HUES48 (cell line): Measurements from ENCODE around the gene COG5.

ENCODE experiments used
- H3K27ac ChIP-seq: one replicate; pipeline ENCODE4 v1.7.0; 2013; ENCODE audit warnings: low read depth, low read length, inconsistent platforms
- H3K27me3 ChIP-seq: 2 replicates; pipeline ENCODE4 v1.6.1; 2013; ENCODE audit warnings: mild to moderate bottlenecking, low read length; ENCODE audit not compliant: control insufficient read depth, insufficient read depth
- H3K36me3 ChIP-seq: 2 replicates; pipeline ENCODE4 v1.6.1; 2013; ENCODE audit warnings: low read length; ENCODE audit not compliant: control insufficient read depth, insufficient read depth
- H3K4me1 ChIP-seq: 2 replicates; pipeline ENCODE4 v1.6.1; 2013; ENCODE audit warnings: mild to moderate bottlenecking, low read length; ENCODE audit not compliant: control insufficient read depth, insufficient read depth
- H3K4me3 ChIP-seq: 2 replicates; pipeline ENCODE4 v1.5.1; 2013; ENCODE audit warnings: mild to moderate bottlenecking, low read depth, low read length
- H3K9ac ChIP-seq: 2 replicates; pipeline ENCODE4 v1.6.1; 2013; ENCODE audit warnings: mild to moderate bottlenecking, low read depth, low read length, moderate library complexity
- H3K9me3 ChIP-seq: 2 replicates; pipeline ENCODE4 v1.6.1; 2013; ENCODE audit warnings: low read length; ENCODE audit not compliant: control insufficient read depth, insufficient read depth

The COG5 gene

GRCh38 chr7:107563775-107564552 lies at the start of gene COG5, which contains the start of gene DUS4L:
Gene COG5 (minus strand): TSS chr7:107563920. CDS start chr7:107563896, 24 bp downstream.
Gene DUS4L (plus strand): TSS chr7:107563971. CDS start chr7:107567071, 3,100 bp downstream.
- Histone ChIP-seq H3K4me3 (peak within 1 kb of the TSS; percentile 100), H3K36me3 (peaks cover 10% of the 10 kb centered on the region; the same call in 1 of the 2 replicates), H3K27ac (peak within 1 kb of the TSS; percentile 95), H3K27me3 (no peaks in the 10 kb centered on the region), H3K9me3 (no peaks in the 10 kb centered on the region), H3K9ac (peak within 1 kb of the TSS; percentile 98), H3K4me1 (peaks cover 13% of the 10 kb centered on the region; the same call in 1 of the 2 replicates)

- Histone ChIP-seq H3K4me3 (no peak overlapping the region), H3K9me3 (no peaks in the 10 kb centered on the region), H3K27ac (no peak overlapping the region), H3K27me3 (no peaks in the 10 kb centered on the region), H3K9ac (no peak overlapping the region), H3K36me3 (no peaks in the 10 kb centered on the region), H3K4me1 (no peaks in the 10 kb centered on the region)
Measured at GRCh38 chr7:107613439-107613838, 49.7 kb upstream of the COG5 start.

GRCh38 chr7:107610323-107610722 lies 46.6 kb upstream of the COG5 start:
- Histone ChIP-seq H3K36me3 (no peaks in the 10 kb centered on the region), H3K4me1 (no peaks in the 10 kb centered on the region), H3K9ac (no peak overlapping the region), H3K9me3 (no peaks in the 10 kb centered on the region), H3K27me3 (no peaks in the 10 kb centered on the region), H3K27ac (no peak overlapping the region), H3K4me3 (no peak overlapping the region)

DNA sequence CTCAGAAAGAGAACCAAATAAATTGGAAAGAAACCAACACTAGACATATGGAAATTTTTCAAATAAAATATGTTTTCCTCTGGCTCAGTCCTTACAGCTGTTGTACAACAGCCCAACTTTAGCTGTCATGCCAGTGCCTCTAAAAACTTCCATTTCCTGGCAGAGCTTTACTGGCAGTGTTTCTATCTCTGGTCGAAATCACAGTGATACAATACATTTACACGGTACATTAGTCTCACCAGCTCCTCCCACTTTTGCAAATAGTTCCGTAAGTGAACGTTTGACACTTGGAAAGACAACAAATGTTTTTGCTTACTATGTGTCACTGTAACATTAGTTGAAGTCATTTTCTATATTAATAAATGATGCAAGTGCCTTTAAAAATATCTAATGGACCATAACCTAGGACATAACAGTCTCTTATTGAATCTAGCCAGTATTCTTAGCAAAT lies 46.1 kb upstream of the COG5 start:
- H3K27me3 ChIP-seq, result no peaks in the 10 kb centered on the region
- H3K9ac ChIP-seq, result no peak overlapping the region
- H3K4me1 ChIP-seq, result no peaks in the 10 kb centered on the region
- H3K27ac ChIP-seq, result no peak overlapping the region
- H3K36me3 ChIP-seq, result no peaks in the 10 kb centered on the region
- H3K4me3 ChIP-seq, result no peak overlapping the region
- H3K9me3 ChIP-seq, result no peaks in the 10 kb centered on the region

- H3K36me3 ChIP-seq, result no peaks in the 10 kb centered on the region
- H3K27me3 ChIP-seq, result no peaks in the 10 kb centered on the region
- no peak overlapping the region for H3K4me3 ChIP-seq
- no peak overlapping the region for H3K27ac ChIP-seq
- no peak overlapping the region for H3K9ac ChIP-seq
- H3K4me1 ChIP-seq, result no peaks in the 10 kb centered on the region
- H3K9me3 ChIP-seq, result no peaks in the 10 kb centered on the region
Measured at GRCh38 chr7:107606303-107606702, 42.6 kb upstream of the COG5 start.

DNA sequence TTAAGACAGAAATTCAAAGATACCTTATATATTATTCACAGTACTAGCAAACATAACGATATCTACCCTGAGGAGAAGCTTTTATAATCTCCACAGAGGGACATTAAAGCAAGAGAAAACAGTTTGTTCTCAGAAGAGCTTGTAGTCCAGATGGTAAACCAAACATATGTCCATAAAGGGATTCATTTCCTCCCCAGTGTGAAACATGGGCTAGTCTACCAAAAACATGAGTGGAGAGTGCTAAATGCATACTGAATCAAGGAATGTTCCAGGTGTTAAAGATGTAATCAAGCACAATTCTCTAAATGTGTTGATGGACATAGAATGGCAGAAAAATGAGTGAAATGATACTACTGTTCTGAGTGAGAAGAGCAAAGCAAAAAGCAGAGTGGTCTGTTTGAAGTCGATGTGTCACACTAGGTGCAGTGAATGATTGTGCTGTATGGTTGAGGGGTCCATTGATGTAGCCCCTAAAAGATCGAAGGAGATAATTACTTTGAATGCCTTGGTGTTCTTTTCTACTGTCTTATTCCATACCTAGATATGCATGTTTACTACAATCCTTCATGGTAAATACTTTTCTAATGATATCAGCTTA lies 41.6 kb upstream of the COG5 start:
- H3K27me3 ChIP-seq, result no peaks in the 10 kb centered on the region
- no peak overlapping the region for H3K4me3 ChIP-seq
- peaks cover 9% of the 10 kb centered on the region for H3K36me3 ChIP-seq
- no peaks in the 10 kb centered on the region for H3K9me3 ChIP-seq
- no peak overlapping the region for H3K9ac ChIP-seq
- H3K4me1 ChIP-seq, result no peaks in the 10 kb centered on the region
- no peak overlapping the region for H3K27ac ChIP-seq

GRCh38 chr7:107600816-107601215 lies 37.1 kb upstream of the COG5 start:
- no peaks in the 10 kb centered on the region for H3K9me3 ChIP-seq
- H3K27ac ChIP-seq, result no peak overlapping the region
- H3K4me1 ChIP-seq, result no peaks in the 10 kb centered on the region
- H3K36me3 ChIP-seq, result peaks cover 9% of the 10 kb centered on the region
- H3K4me3 ChIP-seq, result no peak overlapping the region
- H3K27me3 ChIP-seq, result no peaks in the 10 kb centered on the region
- no peak overlapping the region for H3K9ac ChIP-seq

- Histone ChIP-seq H3K36me3 (peaks cover 17% of the 10 kb centered on the region), H3K9me3 (no peaks in the 10 kb centered on the region), H3K4me1 (no peaks in the 10 kb centered on the region), H3K4me3 (no peak overlapping the region), H3K27ac (no peak overlapping the region), H3K27me3 (no peaks in the 10 kb centered on the region), H3K9ac (no peak overlapping the region)
Measured at GRCh38 chr7:107599262-107599661, 35.5 kb upstream of the COG5 start.

- Histone ChIP-seq H3K27ac (no peak overlapping the region), H3K4me1 (no peaks in the 10 kb centered on the region), H3K4me3 (no peak overlapping the region)
Measured at GRCh38 chr7:107597953-107598352, 34.2 kb upstream of the COG5 start.

GRCh38 chr7:107597582-107597916 lies 33.8 kb upstream of the COG5 start:
- Histone ChIP-seq H3K9ac (no peak overlapping the region), H3K4me3 (no peak overlapping the region), H3K27me3 (no peaks in the 10 kb centered on the region), H3K4me1 (no peaks in the 10 kb centered on the region), H3K27ac (no peak overlapping the region), H3K36me3 (peaks cover 17% of the 10 kb centered on the region), H3K9me3 (no peaks in the 10 kb centered on the region)

More at GRCh38 chr7:107597953-107598352, 34.2 kb upstream of the COG5 start:
- Histone ChIP-seq H3K9me3 (no peaks in the 10 kb centered on the region), H3K27me3 (no peaks in the 10 kb centered on the region), H3K36me3 (peaks cover 17% of the 10 kb centered on the region), H3K9ac (no peak overlapping the region)

GRCh38 chr7:107596881-107597581 lies 33.3 kb upstream of the COG5 start:
- Histone ChIP-seq H3K4me1 (no peaks in the 10 kb centered on the region), H3K9me3 (no peaks in the 10 kb centered on the region), H3K9ac (no peak overlapping the region), H3K27me3 (no peaks in the 10 kb centered on the region), H3K36me3 (peaks cover 17% of the 10 kb centered on the region), H3K4me3 (no peak overlapping the region), H3K27ac (no peak overlapping the region)
